AG09319 (cell line): Measurements from ENCODE around the gene KIF13A.
"Not testable (repeated sequence)": the region's sequence is repeated elsewhere in the genome, so short reads cannot be mapped to it uniquely, and the experiment has no call there.

Source experiments
- DNase-seq: peaks from one replicate; pipeline ENCODE4 v3.0.0-alpha.2; 2010; ENCODE audit warnings: low read depth; ENCODE audit errors: extremely low read depth
- TF ChIP-seq, protein P1 (sequence below): IDR thresholded peaks from 2 replicates; pipeline ENCODE4 v1.5.1; 2011; ENCODE audit warnings: low read depth, mild to moderate bottlenecking, inconsistent platforms, low read length, moderate library complexity

The KIF13A gene

DNA sequence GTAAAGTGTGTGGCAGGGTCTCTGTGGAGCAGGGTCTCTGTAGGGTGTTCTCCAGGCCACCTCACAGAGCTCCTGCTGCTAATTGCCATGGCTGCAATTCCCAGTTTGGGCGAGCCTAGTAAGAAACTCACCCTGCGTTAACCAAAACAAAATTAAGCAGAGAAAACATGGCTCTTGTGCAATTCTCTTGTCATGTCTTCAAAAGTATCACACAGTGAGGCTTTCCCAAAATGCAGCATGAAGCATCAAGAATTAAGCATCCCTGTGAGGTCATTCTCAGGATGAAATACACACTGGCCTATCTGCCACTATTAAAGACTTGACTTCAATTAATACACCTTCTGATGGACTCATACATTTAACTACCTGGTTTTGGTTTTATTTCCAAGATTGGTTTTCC is 72.8 kb downstream of the KIF13A start:
- TF ChIP-seq, protein P1, sequence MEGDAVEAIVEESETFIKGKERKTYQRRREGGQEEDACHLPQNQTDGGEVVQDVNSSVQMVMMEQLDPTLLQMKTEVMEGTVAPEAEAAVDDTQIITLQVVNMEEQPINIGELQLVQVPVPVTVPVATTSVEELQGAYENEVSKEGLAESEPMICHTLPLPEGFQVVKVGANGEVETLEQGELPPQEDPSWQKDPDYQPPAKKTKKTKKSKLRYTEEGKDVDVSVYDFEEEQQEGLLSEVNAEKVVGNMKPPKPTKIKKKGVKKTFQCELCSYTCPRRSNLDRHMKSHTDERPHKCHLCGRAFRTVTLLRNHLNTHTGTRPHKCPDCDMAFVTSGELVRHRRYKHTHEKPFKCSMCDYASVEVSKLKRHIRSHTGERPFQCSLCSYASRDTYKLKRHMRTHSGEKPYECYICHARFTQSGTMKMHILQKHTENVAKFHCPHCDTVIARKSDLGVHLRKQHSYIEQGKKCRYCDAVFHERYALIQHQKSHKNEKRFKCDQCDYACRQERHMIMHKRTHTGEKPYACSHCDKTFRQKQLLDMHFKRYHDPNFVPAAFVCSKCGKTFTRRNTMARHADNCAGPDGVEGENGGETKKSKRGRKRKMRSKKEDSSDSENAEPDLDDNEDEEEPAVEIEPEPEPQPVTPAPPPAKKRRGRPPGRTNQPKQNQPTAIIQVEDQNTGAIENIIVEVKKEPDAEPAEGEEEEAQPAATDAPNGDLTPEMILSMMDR: no peak
- no peak for DNase-seq

DNA sequence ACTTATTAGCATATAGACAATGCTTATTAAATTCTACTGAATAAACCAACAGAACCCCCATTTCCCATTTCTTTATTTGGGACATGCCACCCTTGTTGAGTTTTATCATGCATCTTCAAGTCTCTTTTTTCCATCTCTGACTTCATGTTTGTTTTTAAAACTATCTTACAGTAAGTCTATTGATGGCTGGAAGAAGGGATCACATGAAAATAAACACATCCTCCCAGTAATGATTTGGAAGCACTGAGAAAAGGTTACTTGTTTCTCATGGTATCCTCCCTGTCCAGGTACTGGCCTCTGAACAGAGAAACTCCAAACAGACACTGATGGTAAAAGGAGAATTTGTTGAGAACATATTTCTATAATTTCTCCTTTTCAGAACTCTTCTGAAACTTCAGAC is 74.9 kb downstream of the KIF13A start:
- no peak for DNase-seq
- TF ChIP-seq, protein P1: no peak

DNA sequence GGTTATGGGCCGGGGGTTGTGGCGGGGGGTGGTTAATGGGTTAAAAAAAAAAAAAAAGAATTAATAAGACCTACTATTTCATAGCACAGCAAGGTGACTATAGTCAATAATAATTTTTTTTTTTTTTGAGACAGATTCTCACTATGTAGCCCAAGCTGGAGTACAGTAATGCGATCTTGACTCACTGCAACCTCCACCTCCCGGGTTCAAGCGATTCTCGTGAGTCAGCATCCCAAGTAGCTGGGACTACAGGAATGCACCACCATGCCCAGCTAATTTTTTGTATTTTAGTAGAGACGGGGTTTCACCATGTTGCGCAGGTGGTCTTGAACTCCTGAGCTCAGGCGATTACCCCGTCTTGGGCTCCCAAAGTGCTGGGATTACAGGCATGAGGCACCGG is 75.8 kb downstream of the KIF13A start:
- not testable (repeated sequence) for DNase-seq

DNA sequence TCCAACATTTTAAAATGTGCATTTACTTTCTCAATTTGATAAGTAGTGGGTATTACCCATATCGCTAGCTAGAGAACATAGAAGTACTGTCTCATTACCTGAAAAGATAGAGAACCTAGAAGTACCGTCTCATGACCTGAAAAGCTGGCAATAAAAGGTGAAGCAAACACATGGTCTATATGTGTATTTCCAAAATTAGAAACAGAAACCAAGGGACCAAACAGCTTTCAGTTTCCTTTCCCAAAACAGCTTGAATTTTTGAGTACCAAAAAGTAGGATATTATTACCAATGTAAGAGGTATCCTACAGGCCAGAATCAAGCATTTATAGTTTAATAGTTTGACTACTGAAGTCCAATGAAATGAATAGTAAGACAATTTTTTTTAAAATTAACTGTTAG is 77.2 kb downstream of the KIF13A start:
- no peak for DNase-seq
- TF ChIP-seq, protein P1: no peak

DNA sequence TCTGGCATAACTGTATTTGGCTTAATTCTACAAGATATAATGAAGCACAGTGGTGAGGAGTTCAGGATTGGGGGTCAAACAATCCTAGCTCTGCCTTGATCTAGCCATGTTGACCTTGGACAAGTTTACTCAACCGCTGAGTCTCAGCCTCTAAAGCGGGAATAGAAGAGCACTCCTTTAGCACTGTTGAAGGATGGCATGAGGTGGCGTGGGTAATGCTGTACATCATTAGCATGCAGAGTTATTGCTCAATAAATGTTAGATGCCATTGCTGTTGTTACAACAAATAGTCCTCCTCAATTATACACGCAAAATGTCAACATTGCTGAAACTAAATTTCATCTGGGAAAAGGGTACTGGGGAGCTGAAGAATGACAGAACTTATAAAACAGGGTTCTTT is 78.6 kb downstream of the KIF13A start:
- no peak for DNase-seq
- TF ChIP-seq, protein P1: no peak

DNA sequence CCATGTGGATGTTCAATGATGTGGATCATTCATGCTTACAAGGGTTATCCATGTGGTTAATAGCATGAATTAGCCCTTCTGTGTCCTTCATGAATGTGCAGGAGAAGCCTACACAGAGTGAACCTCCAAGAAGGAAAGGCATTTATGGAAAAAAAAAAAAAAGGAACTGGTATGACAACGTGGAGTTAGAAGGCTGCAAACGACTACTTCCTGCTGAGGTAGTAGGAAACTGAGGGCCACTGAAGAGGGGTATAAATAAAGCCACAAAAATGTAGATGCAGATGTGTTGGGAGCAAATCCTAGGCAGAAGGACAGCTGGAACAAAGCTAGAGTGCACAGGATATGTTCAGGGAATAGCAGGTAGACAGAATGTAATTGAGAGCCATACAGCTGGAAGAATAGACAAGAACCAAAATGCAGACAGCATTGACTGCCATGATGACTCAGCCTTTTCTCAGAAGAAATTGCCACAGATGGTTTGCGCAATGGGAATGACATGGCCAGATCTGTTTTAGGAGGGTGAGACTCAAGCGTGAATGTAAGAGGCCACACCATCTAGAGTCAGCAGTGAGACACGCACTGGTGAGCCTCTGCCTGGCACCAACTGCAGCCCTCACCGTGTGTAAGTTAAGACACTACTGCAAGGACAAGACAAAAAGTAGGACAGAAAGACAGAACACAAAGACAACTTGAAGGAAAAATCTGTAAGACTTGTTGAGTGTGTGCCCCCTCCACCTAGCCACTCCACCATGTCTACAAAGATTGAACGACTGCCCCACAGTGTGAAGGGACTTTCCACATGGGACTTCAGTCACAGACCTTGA is 79.8 kb downstream of the KIF13A start:
- TF ChIP-seq, protein P1: peak; percentile 28
- DNase-seq: peak; percentile 97

DNA sequence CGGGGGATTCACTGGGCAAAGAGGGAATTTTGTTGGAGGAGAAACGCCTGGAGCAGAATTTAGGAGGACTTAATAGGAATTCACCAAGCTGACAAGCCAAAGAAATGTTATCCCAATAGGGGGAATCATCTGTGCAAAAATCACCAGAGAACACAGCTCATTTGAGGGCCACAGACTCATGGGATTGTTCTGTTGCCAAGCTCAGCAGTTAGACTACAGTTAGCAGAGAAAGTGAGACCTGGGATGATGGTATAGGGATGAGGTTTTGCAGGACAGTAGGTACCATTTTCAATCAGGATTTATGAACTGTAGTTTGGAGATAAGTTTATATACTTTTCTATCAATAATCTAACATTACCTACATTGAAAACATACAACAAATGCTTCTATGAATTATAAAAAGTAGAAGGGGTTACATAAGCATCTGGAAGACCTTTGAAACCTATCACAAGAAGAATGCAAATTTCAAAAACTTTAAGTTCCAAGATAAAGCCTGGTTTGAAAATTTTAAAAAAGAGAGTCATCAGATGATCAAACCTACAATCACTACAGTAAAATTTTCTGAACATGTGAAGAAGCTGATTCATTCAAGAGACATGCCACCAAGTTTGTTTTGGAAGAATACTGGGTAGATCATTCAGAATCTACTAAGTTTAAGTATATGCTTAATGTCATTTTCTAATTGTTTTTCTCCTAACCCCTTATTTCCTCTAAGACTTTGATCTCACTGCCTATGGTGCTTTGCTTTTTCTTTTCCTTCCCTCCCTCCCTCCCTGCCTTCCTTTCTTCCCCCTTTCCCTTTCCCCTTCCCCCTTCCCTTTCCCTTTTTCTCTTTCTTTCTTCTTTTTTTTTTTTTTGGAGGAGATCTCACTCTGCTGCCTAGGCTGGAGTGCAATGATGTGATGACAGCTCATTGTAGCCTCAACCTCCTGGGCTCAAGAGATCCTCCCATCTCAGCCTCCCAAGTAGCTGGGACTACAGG is 81.5 kb downstream of the KIF13A start:
- TF ChIP-seq, protein P1: no peak
- no peak for DNase-seq
